Uterus (tissue), 2 donors: ENCODE data around the gene CD101.

Source experiments
- POLR2A ChIP-seq, 2 donors: fragments of 450-650 bp; IDR thresholded peaks; one replicate each; pipeline ENCODE4 v1.6.1; 2016; ENCODE audit warnings: antibody characterized with exemption in 2 of 2, mild to moderate bottlenecking in 1 of 2, moderate library complexity in 1 of 2
- TF ChIP-seq, protein P1 (sequence below), 4 experiments: fragments of 200-600 bp in 2 of 4; fragments of 450-650 bp in 2 of 4; sonication (generic) in 2 of 4; IDR thresholded peaks; one replicate each; pipeline ENCODE4 v1.5.1; 2016 to 2019; ENCODE audit warnings: antibody characterized with exemption in 4 of 4, mild to moderate bottlenecking in 2 of 4, moderate library complexity in 1 of 4

DNA sequence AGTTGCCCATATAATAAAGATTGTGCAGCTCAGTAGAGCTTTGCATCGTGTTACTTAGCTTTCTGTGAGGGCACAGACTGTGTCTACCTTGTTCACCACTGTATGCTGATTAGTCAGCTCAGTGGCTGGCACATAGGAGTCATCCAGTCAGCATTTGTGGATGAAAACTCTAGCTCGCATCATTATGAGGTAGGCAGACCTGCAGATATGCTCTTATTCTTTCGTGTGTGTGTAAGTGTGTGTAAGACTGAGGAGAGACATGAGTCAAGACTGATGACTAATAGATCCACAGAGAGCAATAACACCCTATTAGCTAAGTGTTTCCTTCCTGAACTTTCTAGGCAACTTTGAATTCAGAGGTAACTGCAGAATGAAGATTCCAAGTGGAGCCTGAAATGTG lies 75.7 kb downstream of the CD101 start:
- TF ChIP-seq, protein P1, sequence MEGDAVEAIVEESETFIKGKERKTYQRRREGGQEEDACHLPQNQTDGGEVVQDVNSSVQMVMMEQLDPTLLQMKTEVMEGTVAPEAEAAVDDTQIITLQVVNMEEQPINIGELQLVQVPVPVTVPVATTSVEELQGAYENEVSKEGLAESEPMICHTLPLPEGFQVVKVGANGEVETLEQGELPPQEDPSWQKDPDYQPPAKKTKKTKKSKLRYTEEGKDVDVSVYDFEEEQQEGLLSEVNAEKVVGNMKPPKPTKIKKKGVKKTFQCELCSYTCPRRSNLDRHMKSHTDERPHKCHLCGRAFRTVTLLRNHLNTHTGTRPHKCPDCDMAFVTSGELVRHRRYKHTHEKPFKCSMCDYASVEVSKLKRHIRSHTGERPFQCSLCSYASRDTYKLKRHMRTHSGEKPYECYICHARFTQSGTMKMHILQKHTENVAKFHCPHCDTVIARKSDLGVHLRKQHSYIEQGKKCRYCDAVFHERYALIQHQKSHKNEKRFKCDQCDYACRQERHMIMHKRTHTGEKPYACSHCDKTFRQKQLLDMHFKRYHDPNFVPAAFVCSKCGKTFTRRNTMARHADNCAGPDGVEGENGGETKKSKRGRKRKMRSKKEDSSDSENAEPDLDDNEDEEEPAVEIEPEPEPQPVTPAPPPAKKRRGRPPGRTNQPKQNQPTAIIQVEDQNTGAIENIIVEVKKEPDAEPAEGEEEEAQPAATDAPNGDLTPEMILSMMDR (IDR thresholded peaks at IDR 0.05) = no peak
- no peak for TF ChIP-seq POLR2A (IDR thresholded peaks at IDR 0.05)
